NB4 (cell line): ENCODE results near the gene WIZ.
"Not testable (repeated sequence)": the region's sequence is repeated elsewhere in the genome, so short reads cannot be mapped to it uniquely, and the experiment has no call there.

Source experiments
- POLR2A ChIP-seq: IDR thresholded peaks from 2 replicates; pipeline ENCODE4 v1.6.1; 2011; ENCODE audit warnings: mild to moderate bottlenecking; ENCODE audit not compliant: insufficient read length; ENCODE audit errors: extremely low read depth
- TF ChIP-seq, protein P1 (sequence below): IDR thresholded peaks from one replicate; pipeline ENCODE4 v1.5.1; 2012; ENCODE audit warnings: low read depth, low read length

DNA sequence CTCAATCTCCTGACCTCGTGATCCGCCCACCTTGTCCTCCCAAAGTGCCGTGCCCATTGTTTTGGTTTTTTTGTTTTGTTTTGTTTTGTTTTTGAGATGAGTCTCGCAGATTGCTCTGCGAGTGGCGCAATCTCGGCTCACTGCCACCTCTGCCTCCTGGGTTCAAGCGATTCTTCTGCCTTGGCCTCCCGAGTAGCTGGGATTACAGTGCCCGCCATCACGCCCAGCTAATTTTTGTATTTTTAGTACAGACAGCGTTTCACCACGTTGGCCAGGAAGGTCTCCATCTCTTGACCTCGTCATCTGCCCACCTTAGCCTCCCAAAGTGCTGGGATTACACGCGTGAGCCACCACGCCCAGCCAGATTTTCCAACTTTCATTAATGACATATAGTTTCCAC is 54.5 kb downstream of the WIZ start:
- not testable (repeated sequence) for TF ChIP-seq POLR2A
- TF ChIP-seq, protein P1, sequence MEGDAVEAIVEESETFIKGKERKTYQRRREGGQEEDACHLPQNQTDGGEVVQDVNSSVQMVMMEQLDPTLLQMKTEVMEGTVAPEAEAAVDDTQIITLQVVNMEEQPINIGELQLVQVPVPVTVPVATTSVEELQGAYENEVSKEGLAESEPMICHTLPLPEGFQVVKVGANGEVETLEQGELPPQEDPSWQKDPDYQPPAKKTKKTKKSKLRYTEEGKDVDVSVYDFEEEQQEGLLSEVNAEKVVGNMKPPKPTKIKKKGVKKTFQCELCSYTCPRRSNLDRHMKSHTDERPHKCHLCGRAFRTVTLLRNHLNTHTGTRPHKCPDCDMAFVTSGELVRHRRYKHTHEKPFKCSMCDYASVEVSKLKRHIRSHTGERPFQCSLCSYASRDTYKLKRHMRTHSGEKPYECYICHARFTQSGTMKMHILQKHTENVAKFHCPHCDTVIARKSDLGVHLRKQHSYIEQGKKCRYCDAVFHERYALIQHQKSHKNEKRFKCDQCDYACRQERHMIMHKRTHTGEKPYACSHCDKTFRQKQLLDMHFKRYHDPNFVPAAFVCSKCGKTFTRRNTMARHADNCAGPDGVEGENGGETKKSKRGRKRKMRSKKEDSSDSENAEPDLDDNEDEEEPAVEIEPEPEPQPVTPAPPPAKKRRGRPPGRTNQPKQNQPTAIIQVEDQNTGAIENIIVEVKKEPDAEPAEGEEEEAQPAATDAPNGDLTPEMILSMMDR = not testable (repeated sequence)
